GM12878 (cell line): ENCODE measurements around the gene ETV6. TPM values are rescaled to one million over a fixed set of nuclear protein-coding genes. Genes with fewer than 3 reads are reported as not detected.

Experiments
- CBFB ChIP-seq: IDR thresholded peaks from 2 replicates; pipeline ENCODE4 v1.6.1; 2016; ENCODE audit warnings: antibody characterized with exemption, low read depth
- CEBPB ChIP-seq, 2 experiments: fragments of 150-350 bp in 1 of 2; IDR thresholded peaks; 2 replicates each; pipeline ENCODE4 v1.6.1; 2012 to 2014; ENCODE audit warnings: low read depth in 2 of 2, low read length in 2 of 2, borderline replicate concordance in 1 of 2, inconsistent platforms in 1 of 2
- CHD1 ChIP-seq: IDR thresholded peaks from 2 replicates; pipeline ENCODE4 v1.6.1; 2012; ENCODE audit warnings: low read depth, low read length, improper control_type of control experiment
- CREB1 ChIP-seq: IDR thresholded peaks from 2 replicates; pipeline ENCODE4 v1.6.1; 2012; ENCODE audit warnings: low read depth, mild to moderate bottlenecking, inconsistent platforms
- IKZF1 ChIP-seq: fragments of 450-650 bp; conservative IDR thresholded peaks from 2 replicates; pipeline ENCODE4 v1.6.1; 2017; ENCODE audit warnings: antibody characterized with exemption, mild to moderate bottlenecking
- POLR2AphosphoS5 ChIP-seq: IDR thresholded peaks from 2 replicates; pipeline ENCODE4 v1.6.1; 2011; ENCODE audit warnings: mild to moderate bottlenecking, low read length, inconsistent platforms
- SMAD1 ChIP-seq: fragments of 450-650 bp; IDR thresholded peaks from 2 replicates; pipeline ENCODE4 v1.6.1; 2018; ENCODE audit warnings: mild to moderate bottlenecking, low read depth; ENCODE audit not compliant: partially characterized antibody
- polyA plus RNA-seq, 11 experiments: library from polyadenylated mRNA; depleted of rRNA in 4 of 11; unstranded in 6 of 11; stranded (reverse) in 5 of 11; fragments of >200 nt; fragmentation: Nextera tagmentation in 4 of 11; fragmentation: Illumina TruSeq in 1 of 11; extraction: Ambion mirVana in 4 of 11; extraction: Trizol in 1 of 11; gene quantifications; 1 replicate in 1 of 11; 2 replicates in 10 of 11; pipeline versions ENCODE4 v1.2.1 to v1.2.3, GENCODE V29; 2011 to 2016; ENCODE audit warnings: inconsistent platforms in 2 of 11, missing spikeins in 2 of 11, low read depth in 1 of 11
- total RNA-seq, 4 experiments: library from RNA; depleted of rRNA in 3 of 4; stranded (reverse); fragments of >200 nt in 3 of 4; fragmentation: Illumina TruSeq in 1 of 4; extraction: Trizol in 1 of 4; gene quantifications; 2 replicates each; pipeline versions ENCODE4 v1.2.1 to v1.2.3, GENCODE V29; 2013 to 2021
- TF ChIP-seq, protein P1 (sequence below), 3 experiments: IDR thresholded peaks in 2 of 3; conservative IDR thresholded peaks in 1 of 3; 2 replicates each; pipeline ENCODE4 v1.5.1; 2011; ENCODE audit warnings: low read depth in 3 of 3, low read length in 3 of 3, mild to moderate bottlenecking in 3 of 3, control low read depth in 2 of 3, moderate library complexity in 2 of 3, inconsistent platforms in 1 of 3, mixed read lengths in 1 of 3; ENCODE audit not compliant: control insufficient read depth in 2 of 3, insufficient read depth in 1 of 3; ENCODE audit errors: extremely low read depth in 1 of 3
- TF ChIP-seq, protein P2 (sequence below): fragments of 450-650 bp; IDR thresholded peaks from 2 replicates; pipeline ENCODE4 v1.6.1; 2017; ENCODE audit warnings: antibody characterized with exemption, mild to moderate bottlenecking, moderate library complexity
- TF ChIP-seq, protein P3 (sequence below): fragments of 450-650 bp; IDR thresholded peaks from 2 replicates; pipeline ENCODE4 v1.6.1; 2016; ENCODE audit warnings: mild to moderate bottlenecking
- TF ChIP-seq, protein P4 (sequence below): fragments of 450-650 bp; conservative IDR thresholded peaks from 2 replicates; pipeline ENCODE4 v1.6.1; 2017; ENCODE audit warnings: mild to moderate bottlenecking, moderate library complexity
- TF ChIP-seq, protein P5 (sequence below): IDR thresholded peaks from 2 replicates; pipeline ENCODE4 v1.6.1; 2011; ENCODE audit warnings: low read depth, low read length, improper control_type of control experiment, borderline replicate concordance

ETV6 gene
- total and polyA plus RNA-seq, 10 of the 15 experiments (the other 5 are each of a cell fraction or from before 2014, with no cell fraction given): 6.6 to 74.8 (median 24.6) TPM

DNA sequence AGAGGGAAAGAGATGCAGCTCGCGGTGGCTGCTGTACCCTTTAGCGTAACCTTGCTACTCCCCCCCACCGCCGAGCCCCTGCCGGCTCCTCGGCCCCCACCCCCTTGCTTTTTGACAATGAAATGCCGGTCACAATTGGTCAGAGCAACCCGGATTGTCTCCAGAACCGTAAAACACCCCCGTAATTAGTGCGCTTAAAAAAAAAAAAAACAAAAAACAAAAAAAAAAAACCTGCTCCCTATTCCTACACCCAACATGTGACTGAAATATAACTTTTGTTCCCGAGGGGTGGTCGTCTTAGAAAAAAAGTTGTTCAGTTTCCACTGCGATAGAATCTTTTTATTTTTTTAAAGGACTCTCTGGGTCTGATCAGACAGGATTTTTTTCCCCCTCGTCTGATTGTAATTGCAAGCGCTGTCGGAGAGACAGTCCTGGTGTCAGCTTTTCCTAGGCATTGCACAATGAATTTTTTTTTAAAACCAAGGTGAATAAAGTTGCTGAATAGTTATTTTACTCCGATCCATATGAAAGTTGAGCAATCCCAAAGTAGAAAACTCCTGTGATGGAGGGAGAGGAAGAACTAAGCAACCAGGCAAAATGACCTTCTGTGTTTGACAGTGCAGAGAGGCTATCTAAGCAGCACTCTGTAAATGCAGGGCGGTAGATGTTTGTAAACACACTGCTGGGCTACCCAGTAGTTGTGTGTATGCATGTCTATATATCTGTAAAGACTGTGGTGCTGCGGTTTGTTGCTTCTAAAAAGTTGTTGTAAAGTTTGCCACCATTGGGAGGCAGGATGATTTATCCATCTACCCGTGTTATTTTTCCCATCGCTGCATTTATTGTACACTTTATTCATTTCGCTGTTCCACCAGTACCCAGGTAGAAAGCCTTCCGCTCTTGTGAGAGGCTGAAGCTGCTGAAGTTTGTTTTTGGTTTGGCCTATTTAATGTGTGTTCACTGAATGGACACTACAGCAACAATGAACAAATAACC is 1.1 kb downstream of the ETV6 start (continued):
- TF ChIP-seq, protein P1, sequence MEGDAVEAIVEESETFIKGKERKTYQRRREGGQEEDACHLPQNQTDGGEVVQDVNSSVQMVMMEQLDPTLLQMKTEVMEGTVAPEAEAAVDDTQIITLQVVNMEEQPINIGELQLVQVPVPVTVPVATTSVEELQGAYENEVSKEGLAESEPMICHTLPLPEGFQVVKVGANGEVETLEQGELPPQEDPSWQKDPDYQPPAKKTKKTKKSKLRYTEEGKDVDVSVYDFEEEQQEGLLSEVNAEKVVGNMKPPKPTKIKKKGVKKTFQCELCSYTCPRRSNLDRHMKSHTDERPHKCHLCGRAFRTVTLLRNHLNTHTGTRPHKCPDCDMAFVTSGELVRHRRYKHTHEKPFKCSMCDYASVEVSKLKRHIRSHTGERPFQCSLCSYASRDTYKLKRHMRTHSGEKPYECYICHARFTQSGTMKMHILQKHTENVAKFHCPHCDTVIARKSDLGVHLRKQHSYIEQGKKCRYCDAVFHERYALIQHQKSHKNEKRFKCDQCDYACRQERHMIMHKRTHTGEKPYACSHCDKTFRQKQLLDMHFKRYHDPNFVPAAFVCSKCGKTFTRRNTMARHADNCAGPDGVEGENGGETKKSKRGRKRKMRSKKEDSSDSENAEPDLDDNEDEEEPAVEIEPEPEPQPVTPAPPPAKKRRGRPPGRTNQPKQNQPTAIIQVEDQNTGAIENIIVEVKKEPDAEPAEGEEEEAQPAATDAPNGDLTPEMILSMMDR (IDR thresholded peaks at IDR 0.05 in 2 of 3, conservative IDR thresholded peaks at IDR 0.05 in 1 of 3; ENCODE audit: control insufficient read depth in 2 of 3, extremely low read depth in 1 of 3, insufficient read depth in 1 of 3, low read depth in 3 of 3, low read length in 3 of 3): peak in 2 of 3 experiments; percentile 5 to 15; a peak in 2 of 6 replicates
- TF ChIP-seq, protein P2, sequence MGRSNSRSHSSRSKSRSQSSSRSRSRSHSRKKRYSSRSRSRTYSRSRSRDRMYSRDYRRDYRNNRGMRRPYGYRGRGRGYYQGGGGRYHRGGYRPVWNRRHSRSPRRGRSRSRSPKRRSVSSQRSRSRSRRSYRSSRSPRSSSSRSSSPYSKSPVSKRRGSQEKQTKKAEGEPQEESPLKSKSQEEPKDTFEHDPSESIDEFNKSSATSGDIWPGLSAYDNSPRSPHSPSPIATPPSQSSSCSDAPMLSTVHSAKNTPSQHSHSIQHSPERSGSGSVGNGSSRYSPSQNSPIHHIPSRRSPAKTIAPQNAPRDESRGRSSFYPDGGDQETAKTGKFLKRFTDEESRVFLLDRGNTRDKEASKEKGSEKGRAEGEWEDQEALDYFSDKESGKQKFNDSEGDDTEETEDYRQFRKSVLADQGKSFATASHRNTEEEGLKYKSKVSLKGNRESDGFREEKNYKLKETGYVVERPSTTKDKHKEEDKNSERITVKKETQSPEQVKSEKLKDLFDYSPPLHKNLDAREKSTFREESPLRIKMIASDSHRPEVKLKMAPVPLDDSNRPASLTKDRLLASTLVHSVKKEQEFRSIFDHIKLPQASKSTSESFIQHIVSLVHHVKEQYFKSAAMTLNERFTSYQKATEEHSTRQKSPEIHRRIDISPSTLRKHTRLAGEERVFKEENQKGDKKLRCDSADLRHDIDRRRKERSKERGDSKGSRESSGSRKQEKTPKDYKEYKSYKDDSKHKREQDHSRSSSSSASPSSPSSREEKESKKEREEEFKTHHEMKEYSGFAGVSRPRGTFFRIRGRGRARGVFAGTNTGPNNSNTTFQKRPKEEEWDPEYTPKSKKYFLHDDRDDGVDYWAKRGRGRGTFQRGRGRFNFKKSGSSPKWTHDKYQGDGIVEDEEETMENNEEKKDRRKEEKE: no peak
- TF ChIP-seq SMAD1 (peak; percentile 31), CBFB (0 out of 2 replicates have a peak, but pooled peaks have one; percentile 18), IKZF1 (peak; percentile 16; the same call in 1 of the 2 replicates), CEBPB (IDR thresholded peaks at IDR 0.05; ENCODE audit: borderline replicate concordance in 1 of 2, low read depth in 2 of 2, low read length in 2 of 2) (peak in 1 of 2 experiments; percentile 9; a peak in 1 of 4 replicates), CHD1 (peak; percentile 17; the same call in 1 of the 2 replicates), CREB1 (0 out of 2 replicates have a peak, but pooled peaks have one; percentile 14), POLR2AphosphoS5 (peak; percentile 95)
- TF ChIP-seq, protein P3, sequence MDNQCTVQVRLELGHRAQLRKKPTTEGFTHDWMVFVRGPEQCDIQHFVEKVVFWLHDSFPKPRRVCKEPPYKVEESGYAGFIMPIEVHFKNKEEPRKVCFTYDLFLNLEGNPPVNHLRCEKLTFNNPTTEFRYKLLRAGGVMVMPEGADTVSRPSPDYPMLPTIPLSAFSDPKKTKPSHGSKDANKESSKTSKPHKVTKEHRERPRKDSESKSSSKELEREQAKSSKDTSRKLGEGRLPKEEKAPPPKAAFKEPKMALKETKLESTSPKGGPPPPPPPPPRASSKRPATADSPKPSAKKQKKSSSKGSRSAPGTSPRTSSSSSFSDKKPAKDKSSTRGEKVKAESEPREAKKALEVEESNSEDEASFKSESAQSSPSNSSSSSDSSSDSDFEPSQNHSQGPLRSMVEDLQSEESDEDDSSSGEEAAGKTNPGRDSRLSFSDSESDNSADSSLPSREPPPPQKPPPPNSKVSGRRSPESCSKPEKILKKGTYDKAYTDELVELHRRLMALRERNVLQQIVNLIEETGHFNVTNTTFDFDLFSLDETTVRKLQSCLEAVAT: peak; percentile 95
- TF ChIP-seq, protein P4, sequence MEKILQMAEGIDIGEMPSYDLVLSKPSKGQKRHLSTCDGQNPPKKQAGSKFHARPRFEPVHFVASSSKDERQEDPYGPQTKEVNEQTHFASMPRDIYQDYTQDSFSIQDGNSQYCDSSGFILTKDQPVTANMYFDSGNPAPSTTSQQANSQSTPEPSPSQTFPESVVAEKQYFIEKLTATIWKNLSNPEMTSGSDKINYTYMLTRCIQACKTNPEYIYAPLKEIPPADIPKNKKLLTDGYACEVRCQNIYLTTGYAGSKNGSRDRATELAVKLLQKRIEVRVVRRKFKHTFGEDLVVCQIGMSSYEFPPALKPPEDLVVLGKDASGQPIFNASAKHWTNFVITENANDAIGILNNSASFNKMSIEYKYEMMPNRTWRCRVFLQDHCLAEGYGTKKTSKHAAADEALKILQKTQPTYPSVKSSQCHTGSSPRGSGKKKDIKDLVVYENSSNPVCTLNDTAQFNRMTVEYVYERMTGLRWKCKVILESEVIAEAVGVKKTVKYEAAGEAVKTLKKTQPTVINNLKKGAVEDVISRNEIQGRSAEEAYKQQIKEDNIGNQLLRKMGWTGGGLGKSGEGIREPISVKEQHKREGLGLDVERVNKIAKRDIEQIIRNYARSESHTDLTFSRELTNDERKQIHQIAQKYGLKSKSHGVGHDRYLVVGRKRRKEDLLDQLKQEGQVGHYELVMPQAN: peak; percentile 51; the same call in 1 of the 2 replicates
- TF ChIP-seq, protein P5, sequence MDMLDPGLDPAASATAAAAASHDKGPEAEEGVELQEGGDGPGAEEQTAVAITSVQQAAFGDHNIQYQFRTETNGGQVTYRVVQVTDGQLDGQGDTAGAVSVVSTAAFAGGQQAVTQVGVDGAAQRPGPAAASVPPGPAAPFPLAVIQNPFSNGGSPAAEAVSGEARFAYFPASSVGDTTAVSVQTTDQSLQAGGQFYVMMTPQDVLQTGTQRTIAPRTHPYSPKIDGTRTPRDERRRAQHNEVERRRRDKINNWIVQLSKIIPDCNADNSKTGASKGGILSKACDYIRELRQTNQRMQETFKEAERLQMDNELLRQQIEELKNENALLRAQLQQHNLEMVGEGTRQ: no peak
